Ishikawa (cell line): Measurements from ENCODE around the gene CACNA1H.

ENCODE experiments used
- CEBPB ChIP-seq: IDR thresholded peaks from 2 replicates; pipeline ENCODE4 v1.6.1; 2012
- CREB1 ChIP-seq: IDR thresholded peaks from 2 replicates; pipeline ENCODE4 v1.6.1; 2012; ENCODE audit warnings: low read depth
- EGR1 ChIP-seq: IDR thresholded peaks from 2 replicates; pipeline ENCODE4 v1.6.1; 2012
- EP300 ChIP-seq: IDR thresholded peaks from 2 replicates; pipeline ENCODE4 v1.6.1; 2012; ENCODE audit warnings: borderline replicate concordance
- FOXM1 ChIP-seq: IDR thresholded peaks from 2 replicates; pipeline ENCODE4 v1.6.1; 2012; ENCODE audit warnings: low read depth, borderline replicate concordance
- NFIC ChIP-seq: IDR thresholded peaks from 2 replicates; pipeline ENCODE4 v1.6.1; 2012
- RAD21 ChIP-seq: IDR thresholded peaks from 2 replicates; pipeline ENCODE4 v1.6.1; 2012; ENCODE audit warnings: low read depth
- REST ChIP-seq: IDR thresholded peaks from 2 replicates; pipeline ENCODE4 v1.6.1; 2012; ENCODE audit warnings: low read depth, mild to moderate bottlenecking
- TAF1 ChIP-seq: IDR thresholded peaks from 2 replicates; pipeline ENCODE4 v1.6.1; 2012; ENCODE audit warnings: low read depth, mild to moderate bottlenecking
- TCF12 ChIP-seq: IDR thresholded peaks from 2 replicates; pipeline ENCODE4 v1.6.1; 2012; ENCODE audit warnings: low read depth
- TEAD4 ChIP-seq: IDR thresholded peaks from 2 replicates; pipeline ENCODE4 v1.6.1; 2012
- USF1 ChIP-seq: IDR thresholded peaks from 2 replicates; pipeline ENCODE4 v1.6.1; 2012
- YY1 ChIP-seq: IDR thresholded peaks from 2 replicates; pipeline ENCODE4 v1.6.1; 2012; ENCODE audit warnings: low read depth
- ZBTB7A ChIP-seq: IDR thresholded peaks from 2 replicates; pipeline ENCODE4 v1.6.1; 2012; ENCODE audit warnings: low read depth
- TF ChIP-seq, protein P1 (sequence below): IDR thresholded peaks from 2 replicates; pipeline ENCODE4 v1.6.1; 2012

The CACNA1H gene

DNA sequence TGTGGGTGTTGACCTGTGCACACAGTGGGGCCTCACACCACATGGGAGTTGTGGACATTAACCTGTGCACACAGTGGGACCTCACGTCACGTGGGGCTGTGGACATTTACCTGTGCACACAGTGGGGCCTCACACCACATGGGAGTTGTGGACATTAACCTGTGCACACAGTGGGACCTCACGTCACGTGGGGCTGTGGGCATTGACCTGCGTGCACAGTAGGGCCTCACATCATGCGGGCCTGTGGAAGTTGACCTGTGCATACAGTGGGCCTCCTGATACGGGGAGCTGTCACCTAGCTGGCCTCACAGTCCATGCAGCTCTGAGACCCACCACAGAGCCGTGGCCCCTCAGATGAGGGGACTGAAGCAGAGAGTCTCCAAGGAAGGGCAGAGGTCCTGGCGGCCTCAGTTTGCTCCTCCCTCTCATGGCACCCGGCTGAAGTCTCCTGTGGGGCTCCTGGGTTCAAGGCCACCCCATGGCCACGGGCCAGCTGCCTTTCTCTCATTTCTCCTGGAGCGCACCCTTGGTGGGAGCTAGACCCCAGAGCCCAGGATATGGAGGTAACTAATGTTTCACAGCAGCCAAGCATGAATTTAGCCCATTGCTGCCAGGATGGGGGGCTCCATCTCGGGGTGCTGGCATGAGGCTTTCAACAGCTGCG, 21.0 kb downstream of the CACNA1H start:
- TF ChIP-seq USF1 (peak; percentile 41), TAF1 (no peak)

GRCh38 chr16:1174477-1175357, 21.8 kb downstream of the CACNA1H start:
- TF ChIP-seq TEAD4 (no peak), USF1 (peak; percentile 61; the same call in 1 of the 2 replicates)

DNA sequence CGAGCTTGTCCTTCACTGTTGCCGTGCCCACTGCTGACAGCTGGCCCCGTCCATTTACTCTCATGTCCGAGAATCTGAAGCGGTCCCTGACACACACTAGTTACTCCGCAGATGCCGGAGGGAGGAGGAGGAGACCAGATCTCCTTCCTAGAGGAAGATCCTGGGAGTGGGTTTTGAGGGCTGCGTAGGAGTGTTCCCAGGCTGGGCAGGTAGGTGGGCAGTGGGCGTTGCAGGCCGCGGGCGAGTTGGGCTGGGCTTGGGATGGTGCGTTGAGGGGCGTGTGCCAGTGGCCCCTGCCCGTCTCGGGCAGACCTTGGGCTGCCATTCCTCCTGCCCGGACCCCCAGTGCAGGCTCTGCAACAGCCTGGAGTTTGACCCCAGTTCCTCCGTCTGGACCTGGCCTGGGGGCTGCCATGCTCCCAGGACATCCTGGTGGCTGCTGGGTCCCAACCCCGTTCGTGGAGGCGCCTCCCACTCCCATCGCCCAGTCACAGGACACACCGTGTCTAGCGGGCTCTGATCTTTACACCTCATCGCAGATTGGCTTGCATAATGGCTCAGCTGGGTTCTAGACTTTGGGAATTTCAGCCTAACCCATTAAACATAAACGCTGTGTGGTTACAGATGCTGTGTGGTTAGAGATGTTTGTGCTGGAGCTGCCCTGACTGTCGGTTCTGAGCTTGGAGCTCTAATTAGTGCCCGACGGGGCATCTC, 22.8 kb downstream of the CACNA1H start:
- TF ChIP-seq TAF1 = no peak
- TF ChIP-seq RAD21 = no peak
- TF ChIP-seq, protein P1, sequence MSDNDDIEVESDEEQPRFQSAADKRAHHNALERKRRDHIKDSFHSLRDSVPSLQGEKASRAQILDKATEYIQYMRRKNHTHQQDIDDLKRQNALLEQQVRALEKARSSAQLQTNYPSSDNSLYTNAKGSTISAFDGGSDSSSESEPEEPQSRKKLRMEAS = no peak
- no peak for TF ChIP-seq EGR1
- no peak for TF ChIP-seq NFIC
- TF ChIP-seq CREB1 = no peak
- no peak for TF ChIP-seq TCF12
- no peak for TF ChIP-seq CEBPB
- no peak for TF ChIP-seq EP300
- no peak for TF ChIP-seq YY1
- TF ChIP-seq TEAD4 = no peak

- no peak for TF ChIP-seq TAF1
- no peak for TF ChIP-seq EP300
Measured at GRCh38 chr16:1176280-1176897, 23.5 kb downstream of the CACNA1H start.

- TF ChIP-seq NFIC (no peak), CREB1 (no peak), TAF1 (no peak), REST (no peak), USF1 (no peak), TEAD4 (no peak), TCF12 (no peak), FOXM1 (no peak)
- TF ChIP-seq, protein P1 = no peak
Measured at GRCh38 chr16:1177053-1177452, 24.1 kb downstream of the CACNA1H start.

- TF ChIP-seq EP300 (no peak), TCF12 (no peak), FOXM1 (no peak), TEAD4 (no peak), RAD21 (no peak), YY1 (no peak), CREB1 (no peak), ZBTB7A (no peak), CEBPB (no peak), USF1 (no peak), TAF1 (no peak), REST (no peak), NFIC (no peak)
- TF ChIP-seq, protein P1 = no peak
Measured at GRCh38 chr16:1177750-1178149, 24.8 kb downstream of the CACNA1H start.
